ENCODE measurements around the gene TECPR2. TPM values are rescaled to one million over a fixed set of nuclear protein-coding genes. Genes with fewer than 3 reads are reported as not detected.

TECPR2 gene
- polyA plus RNA-seq, 10 donors, result 10.3 to 14.1 (median 13.2) TPM

Other genes starting within 250 kb of the TECPR2 start
- 10 to 100 TPM; 18.9 to 27.0 (median 23.9) TPM for gene WDR20, start 223.0 kb upstream of the TECPR2 start, polyA plus RNA-seq (ENCODE audit: insufficient read length in 10 of 10)
- 10 to 100 TPM in 4 of 10 donors, 1 to 10 TPM in 6; 6.3 to 15.5 (median 9.2) TPM for gene MOK, start 57.8 kb upstream of the TECPR2 start, polyA plus RNA-seq (ENCODE audit: insufficient read length in 10 of 10)
- gene ZNF839, start 43.2 kb upstream of the TECPR2 start, polyA plus RNA-seq (ENCODE audit: insufficient read length in 10 of 10), result 10 to 100 TPM in 4 of 10 donors, 1 to 10 TPM in 6; 6.6 to 16.0 (median 9.0) TPM
- 10 to 100 TPM; 25.1 to 37.9 (median 31.0) TPM for gene CINP, start 51 bp upstream of the TECPR2 start, polyA plus RNA-seq (ENCODE audit: insufficient read length in 10 of 10)
- gene ANKRD9, start 146.8 kb downstream of the TECPR2 start, polyA plus RNA-seq (ENCODE audit: insufficient read length in 10 of 10), result 10 to 100 TPM in 2 of 10 donors, 1 to 10 TPM in 8; 6.4 to 15.2 (median 8.6) TPM
- gene RCOR1, start 229.7 kb downstream of the TECPR2 start, polyA plus RNA-seq (ENCODE audit: insufficient read length in 10 of 10), result 10 to 100 TPM; 22.8 to 39.9 (median 30.9) TPM

Measured in muscle of back (tissue), 10 donors.